Mammary epithelial cell (primary cell): ENCODE results near the gene DSCAM.

Experiments
- CTCF ChIP-seq, 2 donors: IDR thresholded peaks in 1 of 2; conservative IDR thresholded peaks in 1 of 2; 2 replicates each; pipeline ENCODE4 v1.5.1; 2011 to 2012; ENCODE audit warnings: inconsistent platforms in 2 of 2, low read length in 2 of 2, mild to moderate bottlenecking in 2 of 2, control low read depth in 1 of 2, low read depth in 1 of 2; ENCODE audit not compliant: insufficient read depth in 1 of 2; ENCODE audit errors: extremely low read depth in 1 of 2
- EZH2 ChIP-seq: IDR thresholded peaks from 2 replicates; pipeline ENCODE4 v1.6.1; 2012; ENCODE audit warnings: low read length, inconsistent platforms, borderline replicate concordance

DNA sequence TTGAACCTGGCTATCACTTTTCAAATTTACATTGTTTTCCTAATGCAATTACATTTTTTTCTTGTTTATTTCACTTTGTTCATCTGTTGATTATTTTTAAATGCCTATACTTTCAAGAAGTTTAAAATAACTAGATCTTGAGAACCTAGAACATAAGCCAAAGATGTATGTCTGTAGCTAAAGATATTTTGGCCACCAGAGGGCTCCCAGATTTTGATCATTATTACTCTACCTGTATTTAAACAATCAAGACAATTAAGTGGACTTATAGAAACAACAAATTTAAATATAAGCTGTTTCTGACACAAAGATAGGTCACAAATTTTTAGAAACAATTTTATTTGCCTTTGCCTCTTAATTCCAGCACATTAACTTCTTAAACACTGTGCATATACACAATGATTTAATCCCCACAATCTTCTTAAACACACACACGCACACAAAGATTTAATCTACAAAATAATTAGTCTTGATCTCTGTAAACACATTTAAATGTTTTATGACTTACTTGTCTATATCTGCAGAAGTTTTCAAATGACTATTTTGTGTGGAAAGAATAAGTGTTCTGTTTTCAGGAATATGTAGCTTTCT lies 380.0 kb downstream of the DSCAM start:
- TF ChIP-seq CTCF (conservative IDR thresholded peaks at IDR 0.05 in 1 of 2, IDR thresholded peaks at IDR 0.05 in 1 of 2; ENCODE audit: extremely low read depth in 1 of 2, insufficient read depth in 1 of 2, low read depth in 1 of 2, low read length in 2 of 2): peak; percentile 52 to 64
- no peak for TF ChIP-seq EZH2
